G401.6 (cell line): ENCODE results near the gene MICAL3.

Source experiments
- FAIRE-seq: peaks from 2 replicates; lab custom pipeline; 2012; peaks lifted over from hg19 to GRCh38; lab: Jason Lieb, UNC

The MICAL3 gene

GRCh38 chr22:17927062-17927461, 97.3 kb downstream of the MICAL3 start:
- no peak for FAIRE-seq

- no peak for FAIRE-seq
These were observed 97.8 kb downstream of the MICAL3 start for GRCh38 chr22:17926516-17926915.

- no peak for FAIRE-seq
These were observed 98.9 kb downstream of the MICAL3 start for GRCh38 chr22:17925431-17925841.

GRCh38 chr22:17924735-17925364, 99.5 kb downstream of the MICAL3 start:
- no peak for FAIRE-seq

- no peak for FAIRE-seq
These were observed 100.3 kb downstream of the MICAL3 start for GRCh38 chr22:17924076-17924475.

GRCh38 chr22:17922925-17923903, 101.1 kb downstream of the MICAL3 start:
- FAIRE-seq, result no peak

GRCh38 chr22:17921871-17922821, 102.2 kb downstream of the MICAL3 start:
- no peak for FAIRE-seq

- no peak for FAIRE-seq
These were observed 103.2 kb downstream of the MICAL3 start for GRCh38 chr22:17920992-17921650.

- FAIRE-seq, result no peak
These were observed 104.2 kb downstream of the MICAL3 start for GRCh38 chr22:17920145-17920605.

- no peak for FAIRE-seq
These were observed 104.9 kb downstream of the MICAL3 start for GRCh38 chr22:17919276-17920144.

- FAIRE-seq, result no peak
These were observed 105.5 kb downstream of the MICAL3 start for GRCh38 chr22:17918840-17919239.

- FAIRE-seq, result no peak
These were observed 106.8 kb downstream of the MICAL3 start for GRCh38 chr22:17917490-17917983.

- no peak for FAIRE-seq
These were observed 108.0 kb downstream of the MICAL3 start for GRCh38 chr22:17916226-17916889.

- no peak for FAIRE-seq
These were observed 108.7 kb downstream of the MICAL3 start for GRCh38 chr22:17915676-17916075.

- no peak for FAIRE-seq
These were observed 109.2 kb downstream of the MICAL3 start for GRCh38 chr22:17915188-17915587.

- no peak for FAIRE-seq
These were observed 109.9 kb downstream of the MICAL3 start for GRCh38 chr22:17914474-17914873.

GRCh38 chr22:17913801-17914347, 110.5 kb downstream of the MICAL3 start:
- FAIRE-seq, result no peak

- FAIRE-seq, result no peak
These were observed 111.2 kb downstream of the MICAL3 start for GRCh38 chr22:17912945-17913721.

GRCh38 chr22:17911887-17912286, 112.5 kb downstream of the MICAL3 start:
- no peak for FAIRE-seq
